ENCODE measurements around the gene NUP214. TPM values are rescaled to one million over a fixed set of nuclear protein-coding genes. Genes with fewer than 3 reads are reported as not detected.
"Not testable (repeated sequence)": the region's sequence is repeated elsewhere in the genome, so short reads cannot be mapped to it uniquely, and the experiment has no call there.

The NUP214 gene
- total RNA-seq, 8 experiments from 2014 or later, result 11.4 to 43.1 (median 18.4) TPM

GRCh38 chr9:131098391-131099101 lies 26.8 kb upstream of the NUP214 start:
- 20 to 100% (median 80%) methylated on average over 1 to 2 of the region's 13 CpGs; no CpG with 5 or more reads in 5 of the 10 experiments for WGBS, 10 experiments
- no peak overlapping the region for H3K4me3 ChIP-seq
- H3K4me1 ChIP-seq (replicated peaks in 1 of 2), result peaks cover 0 to 18% of the 10 kb centered on the region in 2 donors
- peak overlapping the region in 1 of 2 donors; percentile 59 for H3K27ac ChIP-seq
- in situ Hi-C loops (cut with MboI; ENCODE audit: low pct_unique_long_range_greater_than_20kb in 2 of 9, low sequenced_read_pairs in 9 of 9, unreplicated experiment in 9 of 9), result loop anchor here in 1 of 9 experiments (25.0 kb wide), 1 partner anchor 111 kb away; no protein-coding TSS in a partner anchor
- ATAC-seq (replicated peaks in 6 of 8), result no peak

DNA sequence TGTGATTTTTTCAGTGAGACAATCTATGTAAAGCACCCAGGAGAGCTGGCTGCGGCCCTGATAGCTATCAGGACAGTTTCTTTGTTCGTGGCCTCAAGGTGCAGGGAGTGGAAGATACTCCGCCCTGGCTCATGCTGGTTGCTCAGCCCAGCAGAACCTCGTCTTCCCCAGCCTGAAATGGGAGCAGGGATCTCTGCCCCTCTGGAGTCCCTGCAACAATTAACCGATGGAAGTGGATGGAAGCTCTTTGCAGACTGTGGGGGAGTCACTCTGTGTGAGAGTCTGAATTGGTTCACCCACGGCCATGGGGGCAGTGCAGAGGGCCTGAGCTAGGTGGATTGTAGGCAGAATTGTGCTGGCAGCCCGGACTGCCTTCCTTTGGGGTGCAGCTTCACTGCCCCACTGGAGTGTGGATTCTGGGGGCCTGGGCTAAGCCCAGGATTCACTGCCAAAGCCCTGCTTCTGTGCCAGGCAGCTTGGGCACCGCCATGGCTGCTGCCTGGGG lies 26.2 kb upstream of the NUP214 start:
- Histone ChIP-seq H3K4me1 (replicated peaks in 1 of 2) (peaks cover 0 to 18% of the 10 kb centered on the region in 2 donors), H3K27ac (peak overlapping the region in 1 of 2 donors; percentile 31), H3K4me3 (no peak overlapping the region)
- WGBS, 10 experiments, result 20 to 100% (median 81%) methylated on average over 1 to 5 of the region's 8 CpGs; no CpG with 5 or more reads in 4 of the 10 experiments
- in situ Hi-C loops (cut with MboI; ENCODE audit: low pct_unique_long_range_greater_than_20kb in 2 of 9, low sequenced_read_pairs in 9 of 9, unreplicated experiment in 9 of 9), result loop anchor here in 1 of 9 experiments (25.0 kb wide), 1 partner anchor 112 kb away; no protein-coding TSS in a partner anchor
- ATAC-seq (replicated peaks in 6 of 8), result no peak

- not testable (repeated sequence) for ATAC-seq (replicated peaks in 6 of 8); H3K27ac ChIP-seq; H3K4me3 ChIP-seq
- in situ Hi-C loops (cut with MboI; ENCODE audit: low pct_unique_long_range_greater_than_20kb in 2 of 9, low sequenced_read_pairs in 9 of 9, unreplicated experiment in 9 of 9), result loop anchor here in 1 of 9 experiments (25.0 kb wide), 1 partner anchor 113 kb away; no protein-coding TSS in a partner anchor
- WGBS, 10 experiments, result 80 to 100% (median 87%) methylated on average over 1 to 3 of the region's 8 CpGs; no CpG with 5 or more reads in 7 of the 10 experiments
- peaks cover 0 to 18% of the 10 kb centered on the region in 2 donors for H3K4me1 ChIP-seq (replicated peaks in 1 of 2)
Measured at GRCh38 chr9:131099845-131100244, 25.5 kb upstream of the NUP214 start.

DNA sequence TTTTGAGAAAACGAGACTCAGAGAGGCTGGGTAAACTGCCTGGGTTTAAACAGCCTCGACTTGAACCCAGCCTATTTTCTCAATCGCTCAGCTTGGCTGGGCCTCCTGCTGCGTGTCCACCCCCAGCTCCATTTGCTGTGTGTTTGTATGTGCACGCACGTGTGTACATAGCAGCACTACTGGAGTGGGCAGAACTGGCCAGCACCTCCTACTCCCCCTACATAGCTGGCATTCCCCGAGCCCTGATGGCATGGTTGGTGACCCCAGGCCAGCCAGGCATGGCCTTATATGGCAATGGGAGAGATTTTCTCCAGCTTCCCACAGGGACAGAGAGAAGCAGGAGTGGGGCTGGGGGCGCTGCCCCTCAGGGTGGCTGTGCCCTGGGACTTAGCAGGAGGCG lies 24.9 kb upstream of the NUP214 start:
- no peak for ATAC-seq (replicated peaks in 6 of 8)
- in situ Hi-C loops (cut with MboI; ENCODE audit: low pct_unique_long_range_greater_than_20kb in 2 of 9, low sequenced_read_pairs in 9 of 9, unreplicated experiment in 9 of 9), result no loop called here
- 57 to 83% (median 78%) methylated on average over 1 to 6 of the region's 9 CpGs; no CpG with 5 or more reads in 4 of the 10 experiments for WGBS, 10 experiments
- Histone ChIP-seq H3K27ac (peak overlapping the region in 1 of 2 donors; percentile 13), H3K4me3 (no peak overlapping the region), H3K4me1 (replicated peaks in 1 of 2) (peaks cover 0 to 18% of the 10 kb centered on the region in 2 donors)

DNA sequence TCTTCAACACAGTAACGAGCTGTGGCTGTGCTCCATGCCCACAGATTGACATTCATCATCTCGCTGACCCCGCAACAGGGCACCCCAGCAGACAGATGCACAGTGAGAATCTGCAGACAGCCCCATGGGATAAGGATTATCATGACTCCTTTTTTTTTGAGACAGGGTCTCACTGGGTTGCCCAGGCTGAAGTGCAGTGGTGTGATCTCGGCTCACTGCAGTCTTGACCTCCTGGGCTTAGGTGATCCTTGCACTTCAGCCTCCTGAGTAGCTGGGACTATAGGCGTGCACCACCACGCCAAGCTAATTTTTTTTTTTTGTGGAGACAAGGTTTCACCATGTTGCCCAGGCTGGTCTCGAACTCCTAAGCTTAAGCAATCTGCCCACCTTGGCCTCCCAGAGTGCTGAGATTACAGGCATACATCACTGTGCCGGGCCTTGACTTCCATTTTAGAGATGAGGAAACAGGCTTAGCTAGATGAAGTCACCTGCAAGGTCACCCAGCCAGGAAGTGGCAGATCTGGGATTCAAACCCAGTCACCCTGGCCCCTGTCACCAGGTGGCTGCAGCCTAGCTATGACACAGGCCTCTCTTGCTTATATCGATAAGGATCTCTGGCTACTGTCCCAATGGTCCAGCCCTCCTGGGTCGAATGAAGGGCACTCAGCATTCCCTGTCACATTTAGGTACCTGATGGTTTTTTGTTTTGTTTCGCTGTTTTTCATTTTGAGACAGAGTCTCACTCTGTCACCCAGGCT lies 24.0 kb upstream of the NUP214 start:
- in situ Hi-C loops (cut with MboI; ENCODE audit: low pct_unique_long_range_greater_than_20kb in 2 of 9, low sequenced_read_pairs in 9 of 9, unreplicated experiment in 9 of 9), result no loop called here
- WGBS, 10 experiments, result 50 to 100% (median 87%) methylated on average over 1 to 6 of the region's 11 CpGs; no CpG with 5 or more reads in 2 of the 10 experiments
- H3K4me3 ChIP-seq, result no peak overlapping the region
- peaks cover 0 to 18% of the 10 kb centered on the region in 2 donors for H3K4me1 ChIP-seq (replicated peaks in 1 of 2)
- H3K27ac ChIP-seq, result peak overlapping the region; percentile 35 to 55
- ATAC-seq (replicated peaks in 6 of 8), result no peak

GRCh38 chr9:131103024-131103423 lies 22.4 kb upstream of the NUP214 start:
- in situ Hi-C loops (cut with MboI; ENCODE audit: low pct_unique_long_range_greater_than_20kb in 2 of 9, low sequenced_read_pairs in 9 of 9, unreplicated experiment in 9 of 9), result no loop called here
- Histone ChIP-seq H3K27ac (peak overlapping the region; percentile 35 to 40), H3K4me1 (replicated peaks in 1 of 2) (peaks cover 0 to 8% of the 10 kb centered on the region in 2 donors), H3K4me3 (no peak overlapping the region)
- no peak for ATAC-seq (replicated peaks in 6 of 8)
- 54 to 100% (median 100%) methylated on average over 1 to 3 of the region's 9 CpGs; no CpG with 5 or more reads in 5 of the 10 experiments for WGBS, 10 experiments

DNA sequence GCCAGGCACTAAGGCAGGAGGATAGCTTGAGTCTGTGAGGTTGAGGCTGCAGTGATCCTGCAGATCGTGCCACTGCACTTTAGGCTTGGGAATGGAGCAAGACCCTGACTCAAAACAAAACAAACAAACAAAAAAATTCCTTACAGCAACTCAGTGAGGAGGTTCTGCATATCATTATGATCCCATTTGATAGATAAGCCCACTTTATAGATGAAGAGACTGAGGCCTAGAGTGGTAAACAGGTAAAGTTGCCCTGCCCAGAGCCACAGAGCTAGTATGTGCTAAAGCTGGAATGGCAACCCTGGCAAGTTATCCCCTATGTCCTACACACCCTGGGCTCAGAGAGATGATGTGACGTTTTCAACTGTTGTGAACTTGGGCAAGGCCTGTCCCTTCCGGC lies 21.9 kb upstream of the NUP214 start:
- Histone ChIP-seq H3K4me1 (replicated peaks in 1 of 2) (peaks cover 0 to 3% of the 10 kb centered on the region in 2 donors), H3K4me3 (no peak overlapping the region), H3K27ac (peak overlapping the region in 1 of 2 donors; percentile 35)
- WGBS, 10 experiments, result 63 to 100% (median 95%) methylated on average over 1 to 3 of the region's 3 CpGs; no CpG with 5 or more reads in 4 of the 10 experiments
- no peak for ATAC-seq (replicated peaks in 6 of 8)
- in situ Hi-C loops (cut with MboI; ENCODE audit: low pct_unique_long_range_greater_than_20kb in 2 of 9, low sequenced_read_pairs in 9 of 9, unreplicated experiment in 9 of 9), result no loop called here

DNA sequence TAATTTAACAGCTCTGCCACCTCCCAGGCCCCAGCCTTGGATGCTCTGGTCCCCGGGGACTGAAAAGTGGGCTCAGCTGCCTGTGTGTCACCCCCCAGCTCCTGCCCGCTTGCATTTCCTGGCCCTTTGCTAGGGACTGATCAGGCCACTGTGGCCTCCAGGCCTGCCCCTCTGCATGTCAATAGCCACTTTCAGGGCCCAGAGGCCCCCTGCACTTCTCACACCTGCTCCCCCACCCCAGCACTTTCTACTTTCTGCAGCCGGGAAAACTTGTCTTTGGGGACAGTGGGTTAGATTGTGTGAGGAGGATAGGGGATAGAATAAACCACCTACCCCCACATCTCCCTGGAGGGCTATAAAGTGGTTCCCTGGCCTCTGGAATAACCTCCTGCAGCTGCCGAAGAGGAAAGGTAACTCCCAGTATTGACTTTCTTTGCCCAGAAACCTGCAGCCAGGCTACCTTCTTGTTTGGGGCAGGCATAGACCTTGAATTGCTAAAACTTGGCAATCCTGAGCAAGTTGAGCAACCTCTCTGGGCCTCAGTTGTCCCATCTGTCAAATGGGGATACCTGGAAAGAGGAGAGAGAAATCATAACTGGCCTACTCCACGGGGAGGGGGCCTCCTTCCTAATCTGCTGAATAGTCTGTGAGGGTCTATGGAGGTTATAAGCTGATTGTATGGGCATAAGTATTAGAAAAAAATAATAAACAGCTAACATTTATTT lies 21.2 kb upstream of the NUP214 start:
- WGBS, 10 experiments, result 17 to 90% (median 38%) methylated on average over 1 to 2 of the region's 5 CpGs; no CpG with 5 or more reads in 6 of the 10 experiments
- H3K4me1 ChIP-seq (replicated peaks in 1 of 2), result no peaks in the 10 kb centered on the region
- ATAC-seq (replicated peaks in 6 of 8), result peak in 1 of 8 experiments; percentile 12
- in situ Hi-C loops (cut with MboI; ENCODE audit: low pct_unique_long_range_greater_than_20kb in 2 of 9, low sequenced_read_pairs in 9 of 9, unreplicated experiment in 9 of 9), result no loop called here
- no peak overlapping the region for H3K4me3 ChIP-seq
- H3K27ac ChIP-seq, result peak overlapping the region in 1 of 2 donors; percentile 44

GRCh38 chr9:131105952-131106351 lies 19.4 kb upstream of the NUP214 start:
- ATAC-seq (replicated peaks in 6 of 8), result no peak
- H3K27ac ChIP-seq, result peak overlapping the region; percentile 32 to 59
- in situ Hi-C loops (cut with MboI; ENCODE audit: low pct_unique_long_range_greater_than_20kb in 2 of 9, low sequenced_read_pairs in 9 of 9, unreplicated experiment in 9 of 9), result no loop called here
- peaks cover 0 to under 1% of the 10 kb centered on the region in 2 donors for H3K4me1 ChIP-seq (replicated peaks in 1 of 2)
- no peak overlapping the region for H3K4me3 ChIP-seq
- WGBS, 10 experiments, result 80 to 100% (median 97%) methylated on average over 1 to 4 of the region's 8 CpGs; no CpG with 5 or more reads in 4 of the 10 experiments

DNA sequence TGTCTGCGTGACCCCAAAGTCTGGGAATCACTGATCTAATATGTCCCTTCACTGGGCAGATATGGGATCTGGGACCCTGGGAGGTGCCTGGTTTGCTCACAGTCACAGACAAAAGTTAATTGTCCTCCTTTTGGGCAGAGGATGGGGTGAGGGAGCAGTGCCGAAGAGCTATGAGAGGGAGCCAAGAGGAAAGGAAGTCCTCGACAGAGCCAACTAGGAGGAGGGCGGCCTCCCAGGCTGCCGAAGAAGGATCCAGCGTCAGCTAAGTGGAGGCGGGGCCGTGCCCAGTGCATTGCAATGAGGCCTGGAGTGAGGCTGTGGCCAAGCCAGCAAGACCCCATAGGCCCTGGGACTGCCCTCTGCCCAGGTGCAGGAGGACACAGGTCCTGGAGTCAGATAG lies 17.6 kb upstream of the NUP214 start:
- H3K27ac ChIP-seq, result peak overlapping the region in 1 of 2 donors; percentile 48
- no peak overlapping the region for H3K4me3 ChIP-seq
- no peak for ATAC-seq (replicated peaks in 6 of 8)
- in situ Hi-C loops (cut with MboI; ENCODE audit: low pct_unique_long_range_greater_than_20kb in 2 of 9, low sequenced_read_pairs in 9 of 9, unreplicated experiment in 9 of 9), result no loop called here
- 33 to 100% (median 67%) methylated on average over 1 to 4 of the region's 8 CpGs; no CpG with 5 or more reads in 3 of the 10 experiments for WGBS, 10 experiments
- peaks cover 13 to 16% of the 10 kb centered on the region in 2 donors for H3K4me1 ChIP-seq (replicated peaks in 1 of 2)

DNA sequence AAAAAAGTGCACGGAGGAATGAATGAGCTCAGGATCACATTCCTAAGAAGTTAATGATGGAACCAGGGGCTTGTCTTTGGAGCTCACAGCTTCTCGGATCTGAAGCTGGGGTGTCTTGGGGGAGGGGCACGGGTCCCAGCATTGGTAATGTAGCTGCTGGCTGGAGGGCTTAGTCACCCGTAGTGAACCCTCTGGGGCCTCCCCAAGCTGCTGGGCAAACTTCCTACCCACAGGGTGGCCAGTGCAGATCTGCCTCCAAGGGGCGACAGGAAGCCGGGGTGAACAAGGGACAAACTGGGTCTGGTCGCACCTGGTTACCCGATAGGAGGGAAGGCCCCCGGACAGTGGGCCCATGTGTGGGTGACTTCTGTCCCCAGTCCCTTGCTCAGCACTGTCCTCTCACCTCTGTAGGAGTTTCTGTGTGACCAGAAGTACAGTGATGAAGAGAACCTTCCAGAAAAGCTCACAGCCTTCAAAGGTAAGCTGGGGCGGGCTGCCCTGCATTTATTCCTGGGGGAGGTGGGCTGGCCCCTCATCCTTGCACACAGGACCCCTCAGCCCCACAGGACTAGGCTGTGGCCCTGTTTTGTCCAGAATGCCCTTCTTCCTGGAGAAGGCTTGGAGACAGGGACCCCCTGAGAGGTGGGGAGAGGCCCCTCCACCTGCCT lies 14.1 kb upstream of the NUP214 start:
- peak in 5 of 8 experiments; percentile 10 to 30 (median 19) for ATAC-seq (replicated peaks in 6 of 8)
- in situ Hi-C loops (cut with MboI; ENCODE audit: low pct_unique_long_range_greater_than_20kb in 2 of 9, low sequenced_read_pairs in 9 of 9, unreplicated experiment in 9 of 9), result no loop called here
- 20 to 86% (median 36%) methylated on average over 1 to 3 of the region's 10 CpGs; no CpG with 5 or more reads in 5 of the 10 experiments for WGBS, 10 experiments
- Histone ChIP-seq H3K4me3 (no peak overlapping the region), H3K4me1 (replicated peaks in 1 of 2) (peaks cover 13 to 16% of the 10 kb centered on the region in 2 donors), H3K27ac (peak overlapping the region; percentile 26 to 82)

- ATAC-seq (replicated peaks in 6 of 8), result peak in 5 of 8 experiments; percentile 87 to 92 (median 89)
- Histone ChIP-seq H3K27ac (peak overlapping the region; percentile 26 to 82), H3K4me1 (replicated peaks in 1 of 2) (peaks cover 13 to 16% of the 10 kb centered on the region in 2 donors), H3K4me3 (no peak overlapping the region)
- in situ Hi-C loops (cut with MboI; ENCODE audit: low pct_unique_long_range_greater_than_20kb in 2 of 9, low sequenced_read_pairs in 9 of 9, unreplicated experiment in 9 of 9), result no loop called here
- 33 to 100% (median 68%) methylated on average over 1 to 9 of the region's 25 CpGs; no CpG with 5 or more reads in 4 of the 10 experiments for WGBS, 10 experiments
Measured at GRCh38 chr9:131111854-131112311, 13.5 kb upstream of the NUP214 start.

Measured in motor neuron (in vitro differentiated cells).